Tibial nerve (tissue), 4 donors: ENCODE results near the gene FMN1. TPM values are rescaled to one million over a fixed set of nuclear protein-coding genes. Genes with fewer than 3 reads are reported as not detected.

Experiments used
- DNase-seq, 2 donors: peaks; one replicate each; pipeline ENCODE4 v3.0.0-alpha.2; 2019; ENCODE audit warnings: low spot score in 2 of 2
- H3K27ac ChIP-seq, 4 donors: fragments of 200-600 bp; sonication (generic) in 3 of 4; one replicate each; pipeline ENCODE4 v1.5.1; 2017 to 2019; ENCODE audit warnings: mild to moderate bottlenecking in 1 of 4
- H3K27me3 ChIP-seq, 2 donors: fragments of 200-600 bp; sonication (generic) in 1 of 2; one replicate each; pipeline versions ENCODE4 v1.5.1 to v1.6.0; 2017 to 2019
- H3K36me3 ChIP-seq, 3 donors: fragments of 200-600 bp; sonication (generic); one replicate each; pipeline ENCODE4 v1.5.1; 2018 to 2019
- H3K4me1 ChIP-seq, 4 donors: fragments of 200-600 bp; sonication (generic) in 3 of 4; one replicate each; pipeline ENCODE4 v1.5.1; 2017 to 2019
- H3K4me3 ChIP-seq, 4 donors: fragments of 200-600 bp; sonication (generic) in 3 of 4; one replicate each; pipeline ENCODE4 v1.5.1; 2017 to 2019; ENCODE audit warnings: mild to moderate bottlenecking in 1 of 4, moderate library complexity in 1 of 4
- H3K9me3 ChIP-seq, 4 donors: fragments of 200-600 bp; sonication (generic) in 3 of 4; one replicate each; pipeline ENCODE4 v1.5.1; 2017 to 2019
- EP300 ChIP-seq, 2 donors: sonication (generic); formaldehyde crosslinking; IDR thresholded peaks; one replicate each; pipeline ENCODE4 v1.6.1; 2017; ENCODE audit warnings: antibody characterized with exemption in 2 of 2, mild to moderate bottlenecking in 1 of 2
- POLR2A ChIP-seq, 2 donors: fragments of 450-650 bp; IDR thresholded peaks; one replicate each; pipeline ENCODE4 v1.6.1; 2017; ENCODE audit warnings: antibody characterized with exemption in 2 of 2, mild to moderate bottlenecking in 2 of 2, moderate library complexity in 2 of 2
- WGBS, 2 donors: methylation state at CpG; one replicate each; pipeline ENCODE4 v1.1.5; 2018; 5-methylcytosine and 5-hydroxymethylcytosine counted together
- total RNA-seq, 4 donors: library from RNA; depleted of rRNA; stranded (reverse); fragments of >200 nt; gene quantifications; one replicate each; pipeline ENCODE4 v1.1.0, GENCODE V29; 2016
- TF ChIP-seq, protein P1 (sequence below), 5 experiments: fragments of 200-600 bp in 3 of 5; fragments of 450-650 bp in 2 of 5; sonication (generic) in 3 of 5; IDR thresholded peaks; one replicate each; pipeline ENCODE4 v1.5.1; 2016 to 2019; ENCODE audit warnings: antibody characterized with exemption in 5 of 5, mild to moderate bottlenecking in 3 of 5, moderate library complexity in 2 of 5

FMN1 gene
- total RNA-seq, 4 donors from 2014 or later, result 15.1 to 62.1 (median 20.7) TPM

DNA sequence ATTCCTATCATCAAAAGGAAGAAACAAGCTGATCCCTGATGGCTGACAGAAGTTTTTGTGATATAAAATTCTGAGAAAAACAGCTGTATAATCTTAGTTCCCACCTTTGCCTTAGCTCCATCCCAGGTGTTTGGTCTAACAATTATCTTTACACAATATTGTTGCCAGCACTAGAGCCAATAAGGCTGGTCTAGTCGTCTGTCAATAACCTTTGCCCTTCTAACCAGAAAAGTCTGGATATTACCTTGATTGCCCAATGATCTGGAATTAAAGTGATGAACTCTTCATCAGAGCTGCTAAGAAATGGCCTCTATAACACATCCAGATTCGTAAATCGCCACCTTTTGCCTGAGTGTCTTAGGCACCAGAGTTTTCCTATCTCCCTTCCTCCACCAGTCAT is 98.4 kb downstream of the FMN1 start:
- Histone ChIP-seq H3K4me1 (peaks cover 0 to 9% (median 1%) of the 10 kb centered on the region in 4 donors), H3K36me3 (no peaks in the 10 kb centered on the region), H3K9me3 (no peaks in the 10 kb centered on the region), H3K4me3 (no peak overlapping the region), H3K27ac (no peak overlapping the region), H3K27me3 (no peaks in the 10 kb centered on the region)
- DNase-seq, result no peak
- WGBS, 2 donors, result 80 to 85% methylated on average over 3 of the region's 3 CpGs
- TF ChIP-seq EP300 (IDR thresholded peaks at IDR 0.05) (no peak), POLR2A (IDR thresholded peaks at IDR 0.05) (no peak)
- TF ChIP-seq, protein P1, sequence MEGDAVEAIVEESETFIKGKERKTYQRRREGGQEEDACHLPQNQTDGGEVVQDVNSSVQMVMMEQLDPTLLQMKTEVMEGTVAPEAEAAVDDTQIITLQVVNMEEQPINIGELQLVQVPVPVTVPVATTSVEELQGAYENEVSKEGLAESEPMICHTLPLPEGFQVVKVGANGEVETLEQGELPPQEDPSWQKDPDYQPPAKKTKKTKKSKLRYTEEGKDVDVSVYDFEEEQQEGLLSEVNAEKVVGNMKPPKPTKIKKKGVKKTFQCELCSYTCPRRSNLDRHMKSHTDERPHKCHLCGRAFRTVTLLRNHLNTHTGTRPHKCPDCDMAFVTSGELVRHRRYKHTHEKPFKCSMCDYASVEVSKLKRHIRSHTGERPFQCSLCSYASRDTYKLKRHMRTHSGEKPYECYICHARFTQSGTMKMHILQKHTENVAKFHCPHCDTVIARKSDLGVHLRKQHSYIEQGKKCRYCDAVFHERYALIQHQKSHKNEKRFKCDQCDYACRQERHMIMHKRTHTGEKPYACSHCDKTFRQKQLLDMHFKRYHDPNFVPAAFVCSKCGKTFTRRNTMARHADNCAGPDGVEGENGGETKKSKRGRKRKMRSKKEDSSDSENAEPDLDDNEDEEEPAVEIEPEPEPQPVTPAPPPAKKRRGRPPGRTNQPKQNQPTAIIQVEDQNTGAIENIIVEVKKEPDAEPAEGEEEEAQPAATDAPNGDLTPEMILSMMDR (IDR thresholded peaks at IDR 0.05), result no peak

DNA sequence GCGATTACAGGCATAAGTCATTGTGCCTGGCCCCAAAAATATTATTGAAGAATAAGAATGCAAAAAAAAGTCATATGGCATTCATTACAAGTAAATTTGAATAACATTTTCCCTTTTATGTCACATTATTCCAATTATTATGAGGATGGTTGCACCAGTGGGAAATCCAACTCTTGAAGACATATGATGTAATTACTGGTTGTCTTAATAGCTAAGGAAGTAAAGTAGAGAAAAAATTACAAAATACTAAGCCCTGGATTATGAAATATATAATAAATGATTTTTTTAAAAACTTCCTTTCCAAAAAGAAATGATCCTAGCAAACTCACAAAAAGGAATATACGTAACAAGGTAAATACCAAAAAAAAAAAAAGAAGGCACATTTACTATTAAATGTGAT is 98.9 kb downstream of the FMN1 start:
- no peak for DNase-seq
- H3K27ac ChIP-seq, result no peak overlapping the region

DNA sequence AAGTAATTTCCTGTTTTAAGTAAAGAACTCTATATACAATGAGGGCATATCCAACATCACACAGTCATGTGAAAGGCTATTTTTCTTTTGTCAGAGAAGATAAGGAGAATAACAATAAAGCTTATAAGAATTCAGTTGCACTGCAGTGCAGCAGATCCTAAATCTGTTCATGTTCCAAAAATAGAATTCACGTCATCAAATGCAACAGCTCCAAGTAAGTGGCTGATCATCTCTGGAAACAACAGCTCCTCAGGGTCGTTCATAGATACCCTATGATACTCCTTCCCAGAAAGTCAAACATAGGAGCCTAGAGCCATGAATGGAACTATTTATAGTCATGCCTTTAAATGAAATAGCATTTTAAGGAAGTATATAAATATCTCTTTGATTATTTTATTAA is 100.2 kb downstream of the FMN1 start:
- no peak for DNase-seq
- Histone ChIP-seq H3K9me3 (no peaks in the 10 kb centered on the region), H3K27me3 (no peaks in the 10 kb centered on the region), H3K4me1 (peaks cover 0 to 9% (median 1%) of the 10 kb centered on the region in 4 donors), H3K4me3 (no peak overlapping the region), H3K36me3 (no peaks in the 10 kb centered on the region), H3K27ac (no peak overlapping the region)
- TF ChIP-seq, protein P1 (IDR thresholded peaks at IDR 0.05), result no peak
- TF ChIP-seq POLR2A (IDR thresholded peaks at IDR 0.05) (no peak), EP300 (IDR thresholded peaks at IDR 0.05) (no peak)
- WGBS, 2 donors, result 10 to 28% methylated on average over 2 of the region's 2 CpGs

More for the DNA sequence above, 98.9 kb downstream of the FMN1 start:
- Histone ChIP-seq H3K9me3 (no peaks in the 10 kb centered on the region), H3K27me3 (no peaks in the 10 kb centered on the region), H3K4me3 (no peak overlapping the region), H3K4me1 (peaks cover 0 to 9% (median 1%) of the 10 kb centered on the region in 4 donors), H3K36me3 (no peaks in the 10 kb centered on the region)
- WGBS, 2 donors, result 96 to 98% methylated on average over 2 of the region's 2 CpGs
- TF ChIP-seq, protein P1 (IDR thresholded peaks at IDR 0.05), result no peak
- no peak for TF ChIP-seq POLR2A (IDR thresholded peaks at IDR 0.05)
- no peak for TF ChIP-seq EP300 (IDR thresholded peaks at IDR 0.05)

DNA sequence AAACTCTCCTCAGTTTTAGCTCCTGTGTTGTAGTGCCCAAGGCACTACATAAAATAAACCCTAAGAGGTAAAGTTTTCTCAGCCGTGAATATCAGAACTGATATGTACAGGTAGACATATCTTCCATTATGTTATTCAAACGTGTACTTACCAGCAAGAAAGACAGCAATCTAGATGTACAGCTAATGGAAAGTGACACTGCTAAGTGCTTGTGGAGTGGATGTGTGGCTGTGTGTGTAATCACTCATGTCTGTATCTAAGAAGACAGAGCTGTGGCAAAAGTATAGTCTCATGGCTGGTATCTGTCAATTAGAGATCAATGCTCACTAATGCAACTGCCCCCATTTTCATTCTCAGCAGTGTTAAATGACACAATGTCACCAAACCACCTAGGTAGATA is 101.3 kb downstream of the FMN1 start:
- no peak for TF ChIP-seq EP300 (IDR thresholded peaks at IDR 0.05)
- TF ChIP-seq POLR2A (IDR thresholded peaks at IDR 0.05), result no peak
- TF ChIP-seq, protein P1 (IDR thresholded peaks at IDR 0.05), result no peak
- 75 to 80% methylated on average over 2 of the region's 2 CpGs for WGBS, 2 donors
- Histone ChIP-seq H3K9me3 (no peaks in the 10 kb centered on the region), H3K27ac (no peak overlapping the region), H3K4me3 (no peak overlapping the region), H3K4me1 (peaks cover 0 to 9% (median 1%) of the 10 kb centered on the region in 4 donors), H3K36me3 (no peaks in the 10 kb centered on the region), H3K27me3 (no peaks in the 10 kb centered on the region)
- no peak for DNase-seq

DNA sequence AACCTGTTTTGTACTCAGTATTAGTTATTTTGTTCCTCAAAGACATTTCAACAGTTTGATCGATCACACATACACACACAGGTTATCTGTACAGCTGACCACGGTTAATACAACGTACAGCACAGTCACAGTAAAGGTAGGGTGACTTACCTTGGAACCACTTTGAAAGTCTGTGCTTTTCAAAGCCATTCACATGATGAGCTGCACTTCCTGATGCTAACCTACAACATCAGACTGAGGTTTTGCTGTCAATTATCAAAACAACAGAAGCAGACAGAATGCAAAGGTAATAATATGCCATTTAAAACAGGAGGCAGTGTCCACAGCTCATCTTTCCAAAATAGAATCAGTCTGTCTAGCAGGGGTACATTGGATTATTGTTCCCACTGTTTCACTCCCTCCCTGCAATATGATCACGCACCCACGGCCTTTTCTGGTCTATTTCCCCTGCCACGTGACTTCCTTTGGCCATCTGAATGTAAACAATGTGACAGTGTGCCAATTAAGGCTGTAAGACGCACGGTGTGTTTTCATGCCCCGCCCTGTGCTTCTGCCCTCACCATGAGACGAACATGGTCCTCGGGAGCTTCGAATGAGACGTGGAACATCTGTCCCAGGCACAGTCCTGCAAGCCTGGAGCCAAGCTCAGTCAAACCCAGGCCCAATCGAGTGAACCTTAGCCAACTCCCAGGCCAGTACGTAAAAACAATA is 102.4 kb downstream of the FMN1 start:
- Histone ChIP-seq H3K36me3 (no peaks in the 10 kb centered on the region), H3K27ac (no peak overlapping the region), H3K4me1 (peaks cover 0 to 9% (median 1%) of the 10 kb centered on the region in 4 donors), H3K9me3 (no peaks in the 10 kb centered on the region), H3K27me3 (no peaks in the 10 kb centered on the region), H3K4me3 (no peak overlapping the region)
- no peak for DNase-seq
- WGBS, 2 donors, result 48 to 49% methylated on average over 15 of the region's 15 CpGs
- TF ChIP-seq, protein P1 (IDR thresholded peaks at IDR 0.05), result no peak
- TF ChIP-seq EP300 (IDR thresholded peaks at IDR 0.05) (no peak), POLR2A (IDR thresholded peaks at IDR 0.05) (no peak)
